T-helper 2 cell treated with Interferon-gamma antibody and Interleukin-4, amounts not matched to agents 100 ng/mL and 5 ng/mL, for 36 hours (primary cell): ENCODE results near the gene ZMIZ2. TPM values are rescaled to one million over a fixed set of nuclear protein-coding genes. Genes with fewer than 3 reads are reported as not detected.
"Not testable (repeated sequence)": the region's sequence is repeated elsewhere in the genome, so short reads cannot be mapped to it uniquely, and the experiment has no call there.

Source experiments
- intact Hi-C: fragments of 100-400 bp; cut with micrococcal nuclease; formaldehyde crosslinking; loops from one replicate; pipeline ENCODE4 v1.15.1; 2023
- total RNA-seq: library from RNA; stranded (reverse); gene quantifications from 2 replicates; pipeline ENCODE4 v1.2.3, GENCODE V29; 2022

The ZMIZ2 gene
- total RNA-seq, 1 donor from 2014 or later, result 84.1 TPM

- intact Hi-C loops, result no loop called here
These were observed 21.3 kb upstream of the ZMIZ2 start for GRCh38 chr7:44727158-44727936.

- intact Hi-C loops, result no loop called here
These were observed 20.7 kb upstream of the ZMIZ2 start for GRCh38 chr7:44727937-44728262.

- intact Hi-C loops, result no loop called here
These were observed 18.6 kb upstream of the ZMIZ2 start for GRCh38 chr7:44729949-44730590.

GRCh38 chr7:44732971-44733370, 15.7 kb upstream of the ZMIZ2 start:
- intact Hi-C loops, result not testable (repeated sequence)

GRCh38 chr7:44733708-44734481, 14.8 kb upstream of the ZMIZ2 start:
- intact Hi-C loops, result no loop called here

- intact Hi-C loops, result no loop called here
These were observed 13.1 kb upstream of the ZMIZ2 start for GRCh38 chr7:44735403-44736165.

GRCh38 chr7:44736896-44737295, 11.8 kb upstream of the ZMIZ2 start:
- intact Hi-C loops, result no loop called here

GRCh38 chr7:44738051-44738723, 10.5 kb upstream of the ZMIZ2 start:
- intact Hi-C loops, result no loop called here

- intact Hi-C loops, result no loop called here
These were observed 9.6 kb upstream of the ZMIZ2 start for GRCh38 chr7:44738876-44739665.

GRCh38 chr7:44740055-44740454, 8.6 kb upstream of the ZMIZ2 start:
- intact Hi-C loops, result no loop called here

GRCh38 chr7:44743750-44744149, 4.9 kb upstream of the ZMIZ2 start:
- intact Hi-C loops, result no loop called here

GRCh38 chr7:44748948-44749731, 493 bp downstream of the ZMIZ2 start:
- intact Hi-C loops, result loop anchor here (1.0 to 2.0 kb wide), 8 partner anchors 47 to 362 kb away; partner anchors contain the start of genes CCM2, OGDH, PPIA and PURB

GRCh38 chr7:44749992-44750391, 1.3 kb downstream of the ZMIZ2 start:
- intact Hi-C loops, result loop anchor here (2.0 kb wide), 1 partner anchor 251 kb away; the partner anchor contains the start of gene CCM2

GRCh38 chr7:44750424-44750823, 1.8 kb downstream of the ZMIZ2 start:
- intact Hi-C loops, result no loop called here

GRCh38 chr7:44750921-44751571, 2.4 kb downstream of the ZMIZ2 start:
- intact Hi-C loops, result no loop called here

- intact Hi-C loops, result no loop called here
These were observed 4.2 kb downstream of the ZMIZ2 start for GRCh38 chr7:44752822-44753221.

GRCh38 chr7:44754802-44755697, 6.4 kb downstream of the ZMIZ2 start:
- intact Hi-C loops, result no loop called here
